GM12878 (cell line): ENCODE results near the gene CFAP157.

ENCODE experiments used
- EED ChIP-seq: sonication (generic); IDR thresholded peaks from 2 replicates; pipeline ENCODE4 v1.6.1; 2016; ENCODE audit warnings: antibody characterized with exemption, low read depth
- EGR1 ChIP-seq, 2 experiments: IDR thresholded peaks; 1 replicate in 1 of 2; 2 replicates in 1 of 2; pipeline ENCODE4 v1.6.1; 2011 to 2012; ENCODE audit warnings: low read depth in 2 of 2, low read length in 2 of 2, borderline replicate concordance in 1 of 2, mild to moderate bottlenecking in 1 of 2, moderate library complexity in 1 of 2
- IKZF1 ChIP-seq: fragments of 450-650 bp; conservative IDR thresholded peaks from 2 replicates; pipeline ENCODE4 v1.6.1; 2017; ENCODE audit warnings: antibody characterized with exemption, mild to moderate bottlenecking
- MTA3 ChIP-seq: IDR thresholded peaks from 2 replicates; pipeline ENCODE4 v1.6.1; 2012; ENCODE audit warnings: low read length, inconsistent platforms, borderline replicate concordance
- POLR2A ChIP-seq: IDR thresholded peaks from 2 replicates; pipeline ENCODE4 v1.6.1; 2011; ENCODE audit warnings: low read depth, mild to moderate bottlenecking, low read length
- RUNX3 ChIP-seq: IDR thresholded peaks from 2 replicates; pipeline ENCODE4 v1.6.1; 2012; ENCODE audit warnings: low read length, inconsistent platforms
- TAF1 ChIP-seq: IDR thresholded peaks from 2 replicates; pipeline ENCODE4 v1.6.1; 2011; ENCODE audit warnings: mild to moderate bottlenecking, low read depth, low read length, borderline replicate concordance
- ZNF274 ChIP-seq: IDR thresholded peaks from one replicate; pipeline ENCODE4 v1.8.0; 2011; ENCODE audit not compliant: insufficient read length, insufficient read depth
- TF ChIP-seq, protein P1 (sequence below): IDR thresholded peaks from 2 replicates; pipeline ENCODE4 v1.6.1; 2012; ENCODE audit warnings: low read depth, low read length, improper control_type of control experiment
- TF ChIP-seq, protein P2 (sequence below), 3 experiments: IDR thresholded peaks in 2 of 3; conservative IDR thresholded peaks in 1 of 3; 2 replicates each; pipeline ENCODE4 v1.5.1; 2011; ENCODE audit warnings: low read depth in 3 of 3, low read length in 3 of 3, mild to moderate bottlenecking in 3 of 3, control low read depth in 2 of 3, moderate library complexity in 2 of 3, inconsistent platforms in 1 of 3, mixed read lengths in 1 of 3; ENCODE audit not compliant: control insufficient read depth in 2 of 3, insufficient read depth in 1 of 3; ENCODE audit errors: extremely low read depth in 1 of 3
- TF ChIP-seq, protein P3 (sequence below): fragments of 450-650 bp; IDR thresholded peaks from 2 replicates; pipeline ENCODE4 v1.6.1; 2017; ENCODE audit warnings: mild to moderate bottlenecking, moderate library complexity
- TF ChIP-seq, protein P4 (sequence below): fragments of 450-650 bp; formaldehyde crosslinking; IDR thresholded peaks from 2 replicates; pipeline ENCODE4 v1.4.0; 2022; ENCODE audit warnings: mild to moderate bottlenecking, moderate library complexity

DNA sequence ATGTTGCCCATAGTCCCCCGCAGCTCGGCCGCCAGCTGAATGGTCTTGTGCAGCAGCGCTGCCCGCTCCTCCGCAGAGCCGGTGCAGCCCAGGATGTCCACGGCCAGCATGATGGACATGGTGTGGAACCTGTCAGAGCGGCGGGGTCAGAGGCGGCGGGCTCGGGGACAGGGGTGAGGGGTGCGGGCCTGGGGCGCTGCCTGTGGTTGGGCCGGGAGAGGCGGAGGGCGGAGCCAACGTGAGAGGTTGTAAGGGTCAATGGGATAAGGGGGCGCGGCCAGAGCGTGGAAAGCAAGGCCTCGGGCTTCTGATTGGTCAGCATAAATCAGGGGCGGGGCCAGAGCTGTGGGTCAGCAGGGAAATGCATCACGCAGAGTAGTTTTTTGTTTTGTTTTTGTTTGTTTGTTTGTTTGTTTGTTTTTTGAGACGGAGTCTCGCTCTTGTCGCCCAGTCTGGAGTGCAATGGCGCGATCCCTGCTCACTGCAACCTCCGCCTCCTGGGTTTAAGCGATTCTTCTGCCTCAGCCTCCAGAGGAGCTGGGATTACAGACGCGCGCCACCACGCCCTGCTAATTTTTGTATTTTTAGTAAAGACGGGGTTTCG, 35.1 kb downstream of the CFAP157 start:
- TF ChIP-seq, protein P1, sequence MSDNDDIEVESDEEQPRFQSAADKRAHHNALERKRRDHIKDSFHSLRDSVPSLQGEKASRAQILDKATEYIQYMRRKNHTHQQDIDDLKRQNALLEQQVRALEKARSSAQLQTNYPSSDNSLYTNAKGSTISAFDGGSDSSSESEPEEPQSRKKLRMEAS, result no peak
- TF ChIP-seq ZNF274, result no peak
- no peak for TF ChIP-seq EED
- TF ChIP-seq, protein P2, sequence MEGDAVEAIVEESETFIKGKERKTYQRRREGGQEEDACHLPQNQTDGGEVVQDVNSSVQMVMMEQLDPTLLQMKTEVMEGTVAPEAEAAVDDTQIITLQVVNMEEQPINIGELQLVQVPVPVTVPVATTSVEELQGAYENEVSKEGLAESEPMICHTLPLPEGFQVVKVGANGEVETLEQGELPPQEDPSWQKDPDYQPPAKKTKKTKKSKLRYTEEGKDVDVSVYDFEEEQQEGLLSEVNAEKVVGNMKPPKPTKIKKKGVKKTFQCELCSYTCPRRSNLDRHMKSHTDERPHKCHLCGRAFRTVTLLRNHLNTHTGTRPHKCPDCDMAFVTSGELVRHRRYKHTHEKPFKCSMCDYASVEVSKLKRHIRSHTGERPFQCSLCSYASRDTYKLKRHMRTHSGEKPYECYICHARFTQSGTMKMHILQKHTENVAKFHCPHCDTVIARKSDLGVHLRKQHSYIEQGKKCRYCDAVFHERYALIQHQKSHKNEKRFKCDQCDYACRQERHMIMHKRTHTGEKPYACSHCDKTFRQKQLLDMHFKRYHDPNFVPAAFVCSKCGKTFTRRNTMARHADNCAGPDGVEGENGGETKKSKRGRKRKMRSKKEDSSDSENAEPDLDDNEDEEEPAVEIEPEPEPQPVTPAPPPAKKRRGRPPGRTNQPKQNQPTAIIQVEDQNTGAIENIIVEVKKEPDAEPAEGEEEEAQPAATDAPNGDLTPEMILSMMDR (IDR thresholded peaks at IDR 0.05 in 2 of 3, conservative IDR thresholded peaks at IDR 0.05 in 1 of 3; ENCODE audit: control insufficient read depth in 2 of 3, extremely low read depth in 1 of 3, insufficient read depth in 1 of 3, low read depth in 3 of 3, low read length in 3 of 3), result no peak
- no peak for TF ChIP-seq EGR1 (IDR thresholded peaks at IDR 0.05; ENCODE audit: borderline replicate concordance in 1 of 2, low read depth in 2 of 2, low read length in 2 of 2)
- TF ChIP-seq, protein P3, sequence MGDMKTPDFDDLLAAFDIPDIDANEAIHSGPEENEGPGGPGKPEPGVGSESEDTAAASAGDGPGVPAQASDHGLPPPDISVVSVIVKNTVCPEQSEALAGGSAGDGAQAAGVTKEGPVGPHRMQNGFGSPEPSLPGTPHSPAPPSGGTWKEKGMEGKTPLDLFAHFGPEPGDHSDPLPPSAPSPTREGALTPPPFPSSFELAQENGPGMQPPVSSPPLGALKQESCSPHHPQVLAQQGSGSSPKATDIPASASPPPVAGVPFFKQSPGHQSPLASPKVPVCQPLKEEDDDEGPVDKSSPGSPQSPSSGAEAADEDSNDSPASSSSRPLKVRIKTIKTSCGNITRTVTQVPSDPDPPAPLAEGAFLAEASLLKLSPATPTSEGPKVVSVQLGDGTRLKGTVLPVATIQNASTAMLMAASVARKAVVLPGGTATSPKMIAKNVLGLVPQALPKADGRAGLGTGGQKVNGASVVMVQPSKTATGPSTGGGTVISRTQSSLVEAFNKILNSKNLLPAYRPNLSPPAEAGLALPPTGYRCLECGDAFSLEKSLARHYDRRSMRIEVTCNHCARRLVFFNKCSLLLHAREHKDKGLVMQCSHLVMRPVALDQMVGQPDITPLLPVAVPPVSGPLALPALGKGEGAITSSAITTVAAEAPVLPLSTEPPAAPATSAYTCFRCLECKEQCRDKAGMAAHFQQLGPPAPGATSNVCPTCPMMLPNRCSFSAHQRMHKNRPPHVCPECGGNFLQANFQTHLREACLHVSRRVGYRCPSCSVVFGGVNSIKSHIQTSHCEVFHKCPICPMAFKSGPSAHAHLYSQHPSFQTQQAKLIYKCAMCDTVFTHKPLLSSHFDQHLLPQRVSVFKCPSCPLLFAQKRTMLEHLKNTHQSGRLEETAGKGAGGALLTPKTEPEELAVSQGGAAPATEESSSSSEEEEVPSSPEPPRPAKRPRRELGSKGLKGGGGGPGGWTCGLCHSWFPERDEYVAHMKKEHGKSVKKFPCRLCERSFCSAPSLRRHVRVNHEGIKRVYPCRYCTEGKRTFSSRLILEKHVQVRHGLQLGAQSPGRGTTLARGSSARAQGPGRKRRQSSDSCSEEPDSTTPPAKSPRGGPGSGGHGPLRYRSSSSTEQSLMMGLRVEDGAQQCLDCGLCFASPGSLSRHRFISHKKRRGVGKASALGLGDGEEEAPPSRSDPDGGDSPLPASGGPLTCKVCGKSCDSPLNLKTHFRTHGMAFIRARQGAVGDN, result no peak
- TF ChIP-seq, protein P4, sequence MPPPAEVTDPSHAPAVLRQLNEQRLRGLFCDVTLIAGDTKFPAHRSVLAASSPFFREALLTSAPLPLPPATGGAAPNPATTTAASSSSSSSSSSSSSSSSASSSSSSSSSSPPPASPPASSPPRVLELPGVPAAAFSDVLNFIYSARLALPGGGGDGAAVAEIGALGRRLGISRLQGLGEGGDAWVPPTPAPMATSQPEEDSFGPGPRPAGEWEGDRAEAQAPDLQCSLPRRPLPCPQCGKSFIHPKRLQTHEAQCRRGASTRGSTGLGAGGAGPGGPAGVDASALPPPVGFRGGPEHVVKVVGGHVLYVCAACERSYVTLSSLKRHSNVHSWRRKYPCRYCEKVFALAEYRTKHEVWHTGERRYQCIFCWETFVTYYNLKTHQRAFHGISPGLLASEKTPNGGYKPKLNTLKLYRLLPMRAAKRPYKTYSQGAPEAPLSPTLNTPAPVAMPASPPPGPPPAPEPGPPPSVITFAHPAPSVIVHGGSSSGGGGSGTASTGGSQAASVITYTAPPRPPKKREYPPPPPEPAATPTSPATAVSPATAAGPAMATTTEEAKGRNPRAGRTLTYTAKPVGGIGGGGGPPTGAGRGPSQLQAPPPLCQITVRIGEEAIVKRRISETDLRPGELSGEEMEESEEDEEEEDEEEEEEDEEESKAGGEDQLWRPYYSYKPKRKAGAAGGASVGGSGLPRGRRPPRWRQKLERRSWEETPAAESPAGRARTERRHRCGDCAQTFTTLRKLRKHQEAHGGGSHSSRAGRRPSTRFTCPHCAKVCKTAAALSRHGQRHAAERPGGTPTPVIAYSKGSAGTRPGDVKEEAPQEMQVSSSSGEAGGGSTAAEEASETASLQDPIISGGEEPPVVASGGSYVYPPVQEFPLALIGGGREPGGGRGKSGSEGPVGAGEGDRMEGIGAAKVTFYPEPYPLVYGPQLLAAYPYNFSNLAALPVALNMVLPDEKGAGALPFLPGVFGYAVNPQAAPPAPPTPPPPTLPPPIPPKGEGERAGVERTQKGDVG (CRISPR knock-in tag), result no peak
- TF ChIP-seq MTA3, result no peak
- no peak for TF ChIP-seq TAF1
- TF ChIP-seq POLR2A, result peak; percentile 37; the same call in 1 of the 2 replicates
- no peak for TF ChIP-seq IKZF1
- no peak for TF ChIP-seq RUNX3
